PC-9 (cell line): ENCODE measurements around the gene LAT.

Source experiments
- CTCF ChIP-seq: fragments of 200-600 bp; sonication (generic); conservative IDR thresholded peaks from 2 replicates; pipeline ENCODE4 v1.6.1; 2017; ENCODE audit warnings: mixed run types, antibody characterized with exemption, mild to moderate bottlenecking, moderate library complexity
- EZH2 ChIP-seq: fragments of 200-600 bp; sonication (generic); IDR thresholded peaks from 2 replicates; pipeline ENCODE4 v1.8.0; 2017; ENCODE audit warnings: antibody characterized with exemption, low read depth

- TF ChIP-seq CTCF, result no peak
- TF ChIP-seq EZH2, result no peak
Observed at GRCh38 chr16:28982418-28982817, 2.4 kb upstream of the LAT start.
